H1 (cell line): ENCODE results near the gene NR1H3. TPM values are rescaled to one million over a fixed set of nuclear protein-coding genes. Genes with fewer than 3 reads are reported as not detected.

Experiments used
- CTCF ChIA-PET: fragments of 300-600 bp; sonication (Branson Sonifier 250); formaldehyde crosslinking; loops from one replicate; lab custom pipeline; 2021; ENCODE audit not compliant: partially characterized antibody; lab: Charles Lee
- POLR2A ChIA-PET: fragments of 300-600 bp; sonication (Branson Sonifier 250); formaldehyde crosslinking; loops from one replicate; lab custom pipeline; 2021; ENCODE audit warnings: inconsistent platforms; ENCODE audit not compliant: partially characterized antibody; lab: Charles Lee
- DNase-seq, 2 experiments: peaks; one replicate each; pipeline versions ENCODE4 v3.0.0 to v3.0.0-alpha.2; 2010 to 2022; ENCODE audit warnings: low spot score in 2 of 2, low read depth in 1 of 2, mixed read lengths in 1 of 2
- FAIRE-seq: peaks from 2 replicates; lab custom pipeline; 2011; peaks lifted over from hg19 to GRCh38; lab: Jason Lieb, UNC
- H2AFZ ChIP-seq: 2 replicates; pipeline ENCODE4 v1.8.1; 2012; ENCODE audit warnings: low read length, inconsistent platforms
- H2AK5ac ChIP-seq: 2 replicates; pipeline ENCODE4 v1.6.1; 2013; ENCODE audit warnings: low read depth, low read length
- H2BK120ac ChIP-seq: replicated peaks from 2 replicates; pipeline ENCODE3; 2013; ENCODE audit warnings: low read depth, low read length, inconsistent platforms
- H2BK12ac ChIP-seq: 2 replicates; pipeline ENCODE4 v1.6.1; 2013; ENCODE audit warnings: low read depth, low read length
- H2BK15ac ChIP-seq: 2 replicates; pipeline ENCODE4 v1.6.1; 2013; ENCODE audit warnings: low read length
- H2BK20ac ChIP-seq: 2 replicates; pipeline ENCODE4 v1.6.1; 2013; ENCODE audit warnings: low read length
- H2BK5ac ChIP-seq: 2 replicates; pipeline ENCODE4 v1.6.1; 2013; ENCODE audit warnings: low read depth, low read length
- H3K14ac ChIP-seq: 2 replicates; pipeline ENCODE4 v1.6.1; 2013; ENCODE audit warnings: inconsistent platforms; ENCODE audit not compliant: insufficient read length
- H3K18ac ChIP-seq: 2 replicates; pipeline ENCODE4 v1.6.1; 2013; ENCODE audit warnings: low read length; ENCODE audit errors: extremely low read depth
- H3K23ac ChIP-seq: 2 replicates; pipeline ENCODE4 v1.6.1; 2013; ENCODE audit warnings: inconsistent platforms; ENCODE audit not compliant: insufficient read length
- H3K23me2 ChIP-seq: 2 replicates; pipeline ENCODE4 v1.6.1; 2013; ENCODE audit warnings: low read depth, low read length
- H3K27ac ChIP-seq: 2 replicates; pipeline ENCODE4 v1.6.1; 2011; ENCODE audit warnings: low read depth, low read length, inconsistent platforms
- H3K27me3 ChIP-seq, 4 experiments: replicated peaks in 1 of 4; 1 replicate in 1 of 4; 2 replicates in 3 of 4; pipeline versions ENCODE4 v1.6.1 to v1.8.1; 2011 to 2013; ENCODE audit warnings: low read length in 3 of 4, mild to moderate bottlenecking in 3 of 4, inconsistent platforms in 2 of 4, mixed read lengths in 2 of 4, moderate library complexity in 1 of 4; ENCODE audit not compliant: control insufficient read depth in 3 of 4, insufficient read depth in 3 of 4; ENCODE audit errors: extremely low read depth in 1 of 4
- H3K36me3 ChIP-seq, 4 experiments: 2 replicates each; pipeline versions ENCODE4 v1.6.1 to v1.8.1; 2011 to 2013; ENCODE audit warnings: mild to moderate bottlenecking in 4 of 4, low read length in 3 of 4, moderate library complexity in 2 of 4, control low read depth in 1 of 4, inconsistent platforms in 1 of 4; ENCODE audit not compliant: insufficient read depth in 4 of 4, control insufficient read depth in 2 of 4
- H3K4ac ChIP-seq: replicated peaks from 2 replicates; pipeline ENCODE3; 2013; ENCODE audit warnings: low read length, low read depth, mixed read lengths, inconsistent platforms; ENCODE audit not compliant: insufficient read length
- H3K4me1 ChIP-seq, 4 experiments: replicated peaks in 1 of 4; 1 replicate in 1 of 4; 2 replicates in 3 of 4; pipeline versions ENCODE4 v1.6.1 to v1.8.1; 2011 to 2013; ENCODE audit warnings: low read length in 3 of 4, inconsistent platforms in 2 of 4, mixed read lengths in 1 of 4; ENCODE audit not compliant: insufficient read depth in 4 of 4, control insufficient read depth in 3 of 4
- H3K4me2 ChIP-seq, 2 experiments: 2 replicates each; pipeline versions ENCODE4 v1.6.1 to v1.8.1; 2011 to 2013; ENCODE audit warnings: low read depth in 2 of 2, low read length in 2 of 2, control low read depth in 1 of 2, inconsistent platforms in 1 of 2, mild to moderate bottlenecking in 1 of 2; ENCODE audit not compliant: insufficient read depth in 1 of 2
- H3K4me3 ChIP-seq, 4 experiments: fragments of 200-600, 300-600 bp in 1 of 4; sonication (generic), shearing (Covaris generic), sonication (Bioruptor Twin) in 1 of 4; 2 replicates each; pipeline versions ENCODE4 v1.5.1 to v1.8.1; 2011 to 2016; ENCODE audit warnings: low read length in 4 of 4, low read depth in 3 of 4, control low read depth in 2 of 4, inconsistent platforms in 2 of 4, mild to moderate bottlenecking in 2 of 4, mixed read lengths in 1 of 4, moderate library complexity in 1 of 4; ENCODE audit not compliant: insufficient read depth in 2 of 4; ENCODE audit errors: extremely low read depth in 1 of 4
- H3K56ac ChIP-seq: replicated peaks from 2 replicates; pipeline ENCODE3; 2013; ENCODE audit warnings: low read depth, mild to moderate bottlenecking, mixed read lengths, low read length, inconsistent platforms; ENCODE audit not compliant: insufficient read length
- H3K79me1 ChIP-seq: 2 replicates; pipeline ENCODE4 v1.6.1; 2013; ENCODE audit warnings: low read depth, low read length, control low read depth
- H3K79me2 ChIP-seq, 2 experiments: 2 replicates each; pipeline versions ENCODE4 v1.6.1 to v1.8.1; 2012 to 2013; ENCODE audit warnings: low read length in 2 of 2, mild to moderate bottlenecking in 2 of 2, inconsistent platforms in 1 of 2; ENCODE audit not compliant: insufficient read depth in 2 of 2, control insufficient read depth in 1 of 2
- H3K9ac ChIP-seq, 4 experiments: replicated peaks in 1 of 4; 1 replicate in 1 of 4; 2 replicates in 3 of 4; pipeline versions ENCODE4 v1.6.1 to v1.8.1; 2011 to 2013; ENCODE audit warnings: low read depth in 3 of 4, low read length in 3 of 4, control low read depth in 2 of 4, mild to moderate bottlenecking in 2 of 4, moderate library complexity in 2 of 4, inconsistent platforms in 1 of 4; ENCODE audit errors: extremely low read depth in 1 of 4
- H3K9me3 ChIP-seq, 2 experiments: 2 replicates each; pipeline versions ENCODE4 v1.6.1 to v1.8.1; 2012 to 2013; ENCODE audit warnings: mild to moderate bottlenecking in 2 of 2, moderate library complexity in 2 of 2, control low read depth in 1 of 2, inconsistent platforms in 1 of 2, low read depth in 1 of 2, low read length in 1 of 2, mixed read lengths in 1 of 2; ENCODE audit not compliant: insufficient read depth in 2 of 2
- H4K20me1 ChIP-seq, 2 experiments: replicated peaks in 1 of 2; 2 replicates each; pipeline versions ENCODE3 to v1.8.1; 2011 to 2013; ENCODE audit warnings: inconsistent platforms in 2 of 2, low read length in 2 of 2, mild to moderate bottlenecking in 1 of 2; ENCODE audit not compliant: insufficient read depth in 2 of 2, control insufficient read depth in 1 of 2
- H4K5ac ChIP-seq: 2 replicates; pipeline ENCODE4 v1.6.1; 2013; ENCODE audit warnings: low read length, low read depth, mixed read lengths, inconsistent platforms; ENCODE audit not compliant: insufficient read length
- H4K8ac ChIP-seq: 2 replicates; pipeline ENCODE4 v1.8.0; 2013; ENCODE audit warnings: mild to moderate bottlenecking, moderate library complexity, low read length, inconsistent platforms; ENCODE audit not compliant: insufficient read depth; ENCODE audit errors: extremely low read depth
- H4K91ac ChIP-seq: replicated peaks from 2 replicates; pipeline ENCODE3; 2013; ENCODE audit warnings: low read length, mixed read lengths, inconsistent platforms; ENCODE audit not compliant: insufficient read length
- NRF1 ChIP-seq: IDR thresholded peaks from 2 replicates; pipeline ENCODE4 v1.6.1; 2011; ENCODE audit warnings: mild to moderate bottlenecking, low read depth, low read length, improper control_type of control experiment
- POLR2A ChIP-seq, 2 experiments: IDR thresholded peaks; 1 replicate in 1 of 2; 2 replicates in 1 of 2; pipeline ENCODE4 v1.6.1; 2011; ENCODE audit warnings: low read depth in 2 of 2, low read length in 2 of 2, mild to moderate bottlenecking in 2 of 2; ENCODE audit errors: control extremely low read depth in 1 of 2
- RAD21 ChIP-seq, 2 experiments: IDR thresholded peaks in 1 of 2; conservative IDR thresholded peaks in 1 of 2; 2 replicates each; pipeline ENCODE4 v1.6.1; 2011; ENCODE audit warnings: low read depth in 2 of 2, low read length in 2 of 2, improper control_type of control experiment in 1 of 2, inconsistent platforms in 1 of 2, mild to moderate bottlenecking in 1 of 2, moderate library complexity in 1 of 2
- WGBS, 2 experiments: shearing (Covaris generic) in 1 of 2; methylation state at CpG; one replicate each; pipeline versions ENCODE4 v1.1.6 to v1.1.7; 2013 to 2015; ENCODE audit warnings: low lambda C conversion rate in 2 of 2, mixed read lengths in 2 of 2, inconsistent platforms in 1 of 2, low coverage in 1 of 2, missing lambda C conversion rate in 1 of 2; ENCODE audit not compliant: insufficient replicate concordance in 2 of 2, insufficient coverage in 1 of 2, insufficient read length in 1 of 2; ENCODE audit errors: extremely low coverage in 1 of 2, missing lambda C conversion rate in 1 of 2; 5-methylcytosine and 5-hydroxymethylcytosine counted together
- polyA plus RNA-seq, 7 experiments: library from polyadenylated mRNA; depleted of rRNA in 3 of 7; stranded (reverse) in 5 of 7; unstranded in 2 of 7; fragments of >200 nt in 5 of 7; fragments of 200-250 nt in 2 of 7; gene quantifications; 1 replicate in 5 of 7; 2 replicates in 1 of 7; 4 replicates in 1 of 7; pipeline versions ENCODE4 v1.2.1 to v1.2.3, GENCODE V29; 2011 to 2013; ENCODE audit warnings: missing spikeins in 2 of 7, mixed read lengths in 2 of 7
- total RNA-seq: library from RNA; stranded (reverse); fragmentation: NEBNext Ultra II Directional; extraction: Animal tissue kit (Norgen Biotek cat#: 25700); gene quantifications from 2 replicates; pipeline ENCODE4 v1.2.1, GENCODE V29; 2021
- TF ChIP-seq, protein P1 (sequence below), 3 experiments: IDR thresholded peaks; 1 replicate in 2 of 3; 2 replicates in 1 of 3; pipeline versions ENCODE4 v1.5.1 to v1.6.1; 2011; ENCODE audit warnings: low read length in 3 of 3, mild to moderate bottlenecking in 3 of 3, inconsistent platforms in 2 of 3, low read depth in 1 of 3, moderate library complexity in 1 of 3; ENCODE audit not compliant: insufficient read depth in 1 of 3; ENCODE audit errors: control extremely low read depth in 1 of 3

The NR1H3 gene
- total and polyA plus RNA-seq, 2 of the 8 experiments (the other 6 are each of a cell fraction or from before 2014, with no cell fraction given), result 19.9 to 42.1 TPM

DNA sequence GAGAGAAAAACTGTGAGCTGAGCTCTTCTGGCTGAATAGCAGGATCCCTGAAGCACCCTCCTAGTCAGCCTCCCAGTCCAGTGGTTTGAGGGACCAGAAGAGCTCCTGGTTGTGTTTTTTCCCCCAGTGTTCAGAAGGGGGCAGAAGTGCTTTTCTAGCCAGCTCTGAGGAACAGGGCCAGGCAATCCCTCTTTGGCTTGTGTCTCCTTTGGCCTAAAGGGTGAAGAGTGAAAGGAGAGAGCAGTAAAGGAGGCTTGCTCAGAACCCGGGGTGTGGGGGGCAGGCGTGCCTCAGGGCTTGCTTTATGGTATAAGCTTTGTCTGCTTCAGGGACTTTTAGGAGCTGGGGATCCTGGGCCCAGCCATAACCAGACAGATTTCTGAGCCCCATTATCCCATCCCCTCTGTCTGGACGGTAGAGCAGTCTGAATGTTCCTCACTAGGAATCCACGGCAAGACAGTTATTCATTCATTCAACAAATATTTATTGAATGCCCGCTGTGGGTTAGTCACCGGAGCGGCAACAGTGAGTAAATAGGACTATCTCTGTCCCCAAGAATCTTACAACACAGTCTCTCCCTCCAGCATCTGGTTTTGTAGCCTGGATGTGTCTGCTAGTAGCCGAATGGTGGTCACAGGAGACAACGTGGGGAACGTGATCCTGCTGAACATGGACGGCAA, 23.7 kb upstream of the NR1H3 start:
- Histone ChIP-seq H3K23me2 (no peaks in the 10 kb centered on the region), H3K14ac (no peak overlapping the region), H3K27ac (no peak overlapping the region), H3K79me1 (no peaks in the 10 kb centered on the region; the same call in 1 of the 2 replicates), H2BK120ac (no peak overlapping the region), H4K91ac (no peak overlapping the region), H3K56ac (no peak overlapping the region), H3K4me3 (no peak overlapping the region), H3K27me3 (no peaks in the 10 kb centered on the region), H3K4ac (no peak overlapping the region), H3K36me3 (peaks cover 10 to 35% (median 31%) of the 10 kb centered on the region in 4 experiments), H3K79me2 (no peaks in the 10 kb centered on the region), H3K18ac (no peak overlapping the region), H3K4me1 (0 out of 7 replicates have a peak, but pooled peaks cover 0 to 2% (median 0%) of the 10 kb centered on the region in 4 experiments), H3K9me3 (no peaks in the 10 kb centered on the region), H4K20me1 (peaks cover 0 to 5% of the 10 kb centered on the region in 2 experiments), H3K4me2 (no peak overlapping the region), H2AFZ (no peak overlapping the region), H2BK5ac (no peak overlapping the region; the same call in 1 of the 2 replicates), H4K8ac (no peak overlapping the region), H4K5ac (no peak overlapping the region), H2BK15ac (no peak overlapping the region), H2BK20ac (no peak overlapping the region), H3K9ac (no peak overlapping the region), H3K23ac (no peak overlapping the region), H2BK12ac (no peak overlapping the region), H2AK5ac (no peak overlapping the region)
- FAIRE-seq, result no peak
- WGBS, 2 experiments, result 95% methylated on average over 8 of the region's 11 CpGs; no CpG with 5 or more reads in 1 of the 2 experiments
- TF ChIP-seq POLR2A (IDR thresholded peaks at IDR 0.05; ENCODE audit: control extremely low read depth in 1 of 2, low read depth in 2 of 2, low read length in 2 of 2), result peak in 1 of 2 experiments; percentile 17; a peak in 1 of 3 replicates
- no peak for TF ChIP-seq NRF1
- TF ChIP-seq, protein P1, sequence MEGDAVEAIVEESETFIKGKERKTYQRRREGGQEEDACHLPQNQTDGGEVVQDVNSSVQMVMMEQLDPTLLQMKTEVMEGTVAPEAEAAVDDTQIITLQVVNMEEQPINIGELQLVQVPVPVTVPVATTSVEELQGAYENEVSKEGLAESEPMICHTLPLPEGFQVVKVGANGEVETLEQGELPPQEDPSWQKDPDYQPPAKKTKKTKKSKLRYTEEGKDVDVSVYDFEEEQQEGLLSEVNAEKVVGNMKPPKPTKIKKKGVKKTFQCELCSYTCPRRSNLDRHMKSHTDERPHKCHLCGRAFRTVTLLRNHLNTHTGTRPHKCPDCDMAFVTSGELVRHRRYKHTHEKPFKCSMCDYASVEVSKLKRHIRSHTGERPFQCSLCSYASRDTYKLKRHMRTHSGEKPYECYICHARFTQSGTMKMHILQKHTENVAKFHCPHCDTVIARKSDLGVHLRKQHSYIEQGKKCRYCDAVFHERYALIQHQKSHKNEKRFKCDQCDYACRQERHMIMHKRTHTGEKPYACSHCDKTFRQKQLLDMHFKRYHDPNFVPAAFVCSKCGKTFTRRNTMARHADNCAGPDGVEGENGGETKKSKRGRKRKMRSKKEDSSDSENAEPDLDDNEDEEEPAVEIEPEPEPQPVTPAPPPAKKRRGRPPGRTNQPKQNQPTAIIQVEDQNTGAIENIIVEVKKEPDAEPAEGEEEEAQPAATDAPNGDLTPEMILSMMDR (IDR thresholded peaks at IDR 0.05; ENCODE audit: control extremely low read depth in 1 of 3, insufficient read depth in 1 of 3, low read depth in 1 of 3, low read length in 3 of 3), result peak; percentile 21 to 53 (median 52)
- TF ChIP-seq RAD21 (IDR thresholded peaks at IDR 0.05 in 1 of 2, conservative IDR thresholded peaks at IDR 0.05 in 1 of 2; ENCODE audit: low read depth in 2 of 2, low read length in 2 of 2), result peak; percentile 51 to 58; a peak in 3 of 4 replicates
- ChIA-PET POLR2A (interaction anchor here (0.8 to 11.9 kb wide), 12 partner anchors 11 to 186 kb away, joined by 3 to 138 read pairs (median 6); partner anchors contain the start of genes ACP2, DDB2 and NR1H3), CTCF (interaction anchor here (0.6 to 11.4 kb wide), 30 partner anchors 9 to 169 kb away, joined by 3 to 107 read pairs (median 4); partner anchors contain the start of genes ACP2, ARFGAP2, DDB2 and MYBPC3)
- no peak for DNase-seq
